Fibroblast of skin of right biceps (primary cell): ENCODE data around the gene GCDH.
"Not testable (repeated sequence)": the region's sequence is repeated elsewhere in the genome, so short reads cannot be mapped to it uniquely, and the experiment has no call there.

ENCODE experiments used
- DNase-seq: peaks from one replicate; pipeline ENCODE4 v3.0.0-alpha.2; 2013

The GCDH gene

GRCh38 chr19:12872941-12873890, 17.7 kb upstream of the GCDH start:
- peak; percentile 68 for DNase-seq

- no peak for DNase-seq
Observed at GRCh38 chr19:12873891-12874745, 16.8 kb upstream of the GCDH start.

- no peak for DNase-seq
Observed at GRCh38 chr19:12875086-12875485, 15.9 kb upstream of the GCDH start.

- DNase-seq, result no peak
Observed at GRCh38 chr19:12880551-12881171, 10.3 kb upstream of the GCDH start.

- peak; percentile 89 for DNase-seq
Observed at GRCh38 chr19:12881172-12881808, 9.7 kb upstream of the GCDH start, which contains the start of gene DNASE2. Gene DNASE2 (minus strand): TSS chr19:12881449. CDS start chr19:12881375, 74 bp downstream.

- no peak for DNase-seq
Observed at GRCh38 chr19:12882589-12882988, 8.4 kb upstream of the GCDH start.

GRCh38 chr19:12884202-12884601, 6.8 kb upstream of the GCDH start:
- no peak for DNase-seq

GRCh38 chr19:12884627-12884925, 6.4 kb upstream of the GCDH start:
- no peak for DNase-seq

- DNase-seq, result peak; percentile 48
Observed at GRCh38 chr19:12884926-12885748, 5.8 kb upstream of the GCDH start.

GRCh38 chr19:12885749-12886650, 5.0 kb upstream of the GCDH start:
- no peak for DNase-seq

- no peak for DNase-seq
Observed at GRCh38 chr19:12886651-12886968, 4.3 kb upstream of the GCDH start.

GRCh38 chr19:12886969-12887747, 3.8 kb upstream of the GCDH start, which contains the start of gene KLF1:
Gene KLF1 (minus strand): TSS chr19:12887201. CDS start chr19:12887140, 61 bp downstream.
- no peak for DNase-seq

- DNase-seq, result no peak
Observed at GRCh38 chr19:12888006-12888603, 2.9 kb upstream of the GCDH start.

- DNase-seq, result not testable (repeated sequence)
Observed at GRCh38 chr19:12890299-12890786, 617 bp upstream of the GCDH start.

GRCh38 chr19:12891553-12892021, 627 bp downstream of the GCDH start:
- no peak for DNase-seq

GRCh38 chr19:12893582-12893981, 2.6 kb downstream of the GCDH start:
- DNase-seq, result no peak

GRCh38 chr19:12896460-12896859, 5.5 kb downstream of the GCDH start:
- no peak for DNase-seq

GRCh38 chr19:12899891-12900518, 9.0 kb downstream of the GCDH start:
- no peak for DNase-seq

GRCh38 chr19:12907166-12907565, 16.2 kb downstream of the GCDH start:
- DNase-seq, result no peak
